ENCODE data around the gene RPL27A. TPM values are rescaled to one million over a fixed set of nuclear protein-coding genes. Genes with fewer than 3 reads are reported as not detected.
A peak's percentile ranks its signal among the peaks of the same experiment; 100 is the strongest.

The RPL27A gene
- total RNA-seq: 1,000 to 10,000 TPM; 1,472 to 2,262 (median 1,872) TPM
- polyA plus RNA-seq: 1,000 to 10,000 TPM; 3,631 to 4,200 (median 4,078) TPM

- Histone ChIP-seq H3K36me3 (peaks cover 13 to 43% (median 26%) of the 10 kb centered on the region in 4 donors), H3K9me3 (no peaks in the 10 kb centered on the region), H3K27ac (peak within 1 kb of the TSS; percentile 93 to 99 (median 96)), H3K4me3 (peak within 1 kb of the TSS; percentile 74 to 95 (median 92)), H3K4me1 (peaks cover 0 to 29% (median 22%) of the 10 kb centered on the region in 4 donors), H3K27me3 (no peaks in the 10 kb centered on the region)
- 0 to 1% methylated on average over 67 of the region's 67 CpGs for WGBS, 2 donors
- TF ChIP-seq CTCF (IDR thresholded peaks at IDR 0.05) (peak in 2 of 4 experiments; percentile 22 to 25), POLR2AphosphoS5 (IDR thresholded peaks at IDR 0.05) (peak; percentile 100), POLR2A (IDR thresholded peaks at IDR 0.05) (peak; percentile 99 to 100), EP300 (IDR thresholded peaks at IDR 0.05) (peak in 2 of 4 donors; percentile 3 to 23)
- intact Hi-C loops (cut with DNase I): loop anchor here (5.0 kb wide), 2 partner anchors 230 to 280 kb away; partner anchors contain the start of genes AKIP1 and TMEM9B
- DNase-seq: peak; percentile 99
Observed at GRCh38 chr11:8682303-8683114, at the start of gene RPL27A, which contains the start of gene TRIM66. RPL27A (plus strand) TSS chr11:8682792; CDS start chr11:8682814, 22 bp downstream. TRIM66 (minus strand) TSS chr11:8682665; CDS start chr11:8672274, 10,391 bp downstream.

- Histone ChIP-seq H3K27ac (no peak overlapping the region), H3K4me1 (peaks cover 0 to 6% (median 2%) of the 10 kb centered on the region in 4 donors), H3K27me3 (no peaks in the 10 kb centered on the region), H3K9me3 (no peaks in the 10 kb centered on the region), H3K36me3 (peaks cover 0 to 42% (median 7%) of the 10 kb centered on the region in 4 donors), H3K4me3 (no peak overlapping the region)
- WGBS, 2 donors: 95 to 96% methylated on average over 6 of the region's 6 CpGs
- DNase-seq: no peak
- no peak for TF ChIP-seq POLR2AphosphoS5 (IDR thresholded peaks at IDR 0.05)
- intact Hi-C loops (cut with DNase I): no loop called here
Observed at GRCh38 chr11:8634498-8634897, 48.1 kb upstream of the RPL27A start.

- no peaks in the 10 kb centered on the region for H3K9me3 ChIP-seq
- TF ChIP-seq EP300 (IDR thresholded peaks at IDR 0.05) (no peak), POLR2A (IDR thresholded peaks at IDR 0.05) (no peak), POLR2AphosphoS5 (IDR thresholded peaks at IDR 0.05) (no peak), CTCF (IDR thresholded peaks at IDR 0.05) (no peak)
- no peak for DNase-seq
- H3K36me3 ChIP-seq: peaks cover 0 to 56% (median 7%) of the 10 kb centered on the region in 4 donors
- WGBS, 2 donors: 98% methylated on average over 2 of the region's 2 CpGs
- no peak overlapping the region for H3K27ac ChIP-seq
- no peaks in the 10 kb centered on the region for H3K27me3 ChIP-seq
- intact Hi-C loops (cut with DNase I): no loop called here
- H3K4me1 ChIP-seq: peaks cover 0 to 6% (median 1%) of the 10 kb centered on the region in 4 donors
- no peak overlapping the region for H3K4me3 ChIP-seq
Observed at GRCh38 chr11:8636127-8636526, 46.5 kb upstream of the RPL27A start.

- Histone ChIP-seq H3K9me3 (no peaks in the 10 kb centered on the region), H3K4me3 (no peak overlapping the region), H3K27ac (no peak overlapping the region), H3K4me1 (no peaks in the 10 kb centered on the region), H3K27me3 (no peaks in the 10 kb centered on the region), H3K36me3 (peaks cover 0 to 74% (median 7%) of the 10 kb centered on the region in 4 donors)
- TF ChIP-seq CTCF (IDR thresholded peaks at IDR 0.05): no peak
- no peak for TF ChIP-seq EP300 (IDR thresholded peaks at IDR 0.05)
- TF ChIP-seq POLR2AphosphoS5 (IDR thresholded peaks at IDR 0.05): no peak
- no peak for TF ChIP-seq POLR2A (IDR thresholded peaks at IDR 0.05)
- no peak for DNase-seq
- intact Hi-C loops (cut with DNase I): no loop called here
- WGBS, 2 donors: 94 to 97% methylated on average over 5 of the region's 5 CpGs
Observed at GRCh38 chr11:8638300-8638699, 44.3 kb upstream of the RPL27A start.

- Histone ChIP-seq H3K4me3 (no peak overlapping the region), H3K4me1 (no peaks in the 10 kb centered on the region), H3K27ac (no peak overlapping the region), H3K36me3 (peaks cover 0 to 64% (median 7%) of the 10 kb centered on the region in 4 donors), H3K9me3 (no peaks in the 10 kb centered on the region), H3K27me3 (no peaks in the 10 kb centered on the region)
- intact Hi-C loops (cut with DNase I): no loop called here
- no peak for TF ChIP-seq POLR2A (IDR thresholded peaks at IDR 0.05)
- no peak for TF ChIP-seq EP300 (IDR thresholded peaks at IDR 0.05)
- no peak for TF ChIP-seq POLR2AphosphoS5 (IDR thresholded peaks at IDR 0.05)
- no peak for TF ChIP-seq CTCF (IDR thresholded peaks at IDR 0.05)
- WGBS, 2 donors: 94 to 95% methylated on average over 3 of the region's 3 CpGs
- DNase-seq: no peak
Observed at GRCh38 chr11:8639655-8640054, 42.9 kb upstream of the RPL27A start.
